ENCODE measurements around the gene FLT3.

- TF ChIP-seq CTCF (IDR thresholded peaks at IDR 0.05) (no peak), POLR2AphosphoS5 (IDR thresholded peaks at IDR 0.05) (no peak), POLR2A (IDR thresholded peaks at IDR 0.05) (no peak)
These were observed 145.3 kb downstream of the FLT3 start for GRCh38 chr13:27955014-27955591.

Measured in sigmoid colon (tissue), 4 donors.